NCI-H128 (cell line): ENCODE measurements around the gene SLC16A7.
"Not testable (repeated sequence)": the region's sequence is repeated elsewhere in the genome, so short reads cannot be mapped to it uniquely, and the experiment has no call there.

Source experiments
- DNase-seq: peaks from one replicate; lab custom pipeline; 2025; ENCODE audit not compliant: unreplicated experiment; lab: John Stamatoyannopoulos, UW

The SLC16A7 gene

GRCh38 chr12:59595883-59596540 lies at the start of gene SLC16A7:
Gene SLC16A7, plus strand, starts transcription at chr12:59596029. Its CDS starts 108,773 bp downstream, at chr12:59704802.
- peak; percentile 50 for DNase-seq

- no peak for DNase-seq
Observed at GRCh38 chr12:59548930-59549329, 46.9 kb upstream of the SLC16A7 start.

GRCh38 chr12:59559696-59560095 lies 36.1 kb upstream of the SLC16A7 start:
- DNase-seq = no peak

GRCh38 chr12:59570145-59570544 lies 25.7 kb upstream of the SLC16A7 start:
- no peak for DNase-seq

GRCh38 chr12:59574406-59574805 lies 21.4 kb upstream of the SLC16A7 start:
- DNase-seq = no peak

- no peak for DNase-seq
Observed at GRCh38 chr12:59575826-59576225, 20.0 kb upstream of the SLC16A7 start.

- no peak for DNase-seq
Observed at GRCh38 chr12:59578254-59578653, 17.6 kb upstream of the SLC16A7 start.

GRCh38 chr12:59579631-59580030 lies 16.2 kb upstream of the SLC16A7 start:
- DNase-seq = no peak

- DNase-seq = no peak
Observed at GRCh38 chr12:59580050-59580449, 15.8 kb upstream of the SLC16A7 start.

GRCh38 chr12:59583003-59583712 lies 12.7 kb upstream of the SLC16A7 start:
- no peak for DNase-seq

- DNase-seq = no peak
Observed at GRCh38 chr12:59587710-59588109, 8.1 kb upstream of the SLC16A7 start.

GRCh38 chr12:59593761-59594160 lies 2.1 kb upstream of the SLC16A7 start:
- no peak for DNase-seq

GRCh38 chr12:59594943-59595500 lies 807 bp upstream of the SLC16A7 start:
- DNase-seq = no peak

- DNase-seq = no peak
Observed at GRCh38 chr12:59595565-59595882, 305 bp upstream of the SLC16A7 start.

- DNase-seq = no peak
Observed at GRCh38 chr12:59597385-59597781, 1.6 kb downstream of the SLC16A7 start.

- DNase-seq = no peak
Observed at GRCh38 chr12:59600171-59600570, 4.3 kb downstream of the SLC16A7 start.

GRCh38 chr12:59603754-59604153 lies 7.9 kb downstream of the SLC16A7 start:
- no peak for DNase-seq

GRCh38 chr12:59612823-59613434 lies 17.1 kb downstream of the SLC16A7 start:
- not testable (repeated sequence) for DNase-seq

GRCh38 chr12:59615392-59616165 lies 19.8 kb downstream of the SLC16A7 start:
- no peak for DNase-seq

GRCh38 chr12:59619461-59620240 lies 23.8 kb downstream of the SLC16A7 start:
- no peak for DNase-seq

GRCh38 chr12:59620326-59620725 lies 24.5 kb downstream of the SLC16A7 start:
- DNase-seq = no peak
